Smooth muscle cell (in vitro differentiated cells): ENCODE measurements around the gene TYW1B. TPM values are rescaled to one million over a fixed set of nuclear protein-coding genes. Genes with fewer than 3 reads are reported as not detected.
"Not testable (repeated sequence)": the region's sequence is repeated elsewhere in the genome, so short reads cannot be mapped to it uniquely, and the experiment has no call there.

Source experiments
- DNase-seq: peaks from one replicate; lab custom pipeline; 2025; ENCODE audit not compliant: unreplicated experiment; lab: John Stamatoyannopoulos, UW
- H2AFZ ChIP-seq: fragments of 200-600 bp; sonication (generic); 2 replicates; pipeline ENCODE4 v1.6.0; 2016; ENCODE audit warnings: antibody characterized with exemption, low read depth, mild to moderate bottlenecking
- H3F3A ChIP-seq: fragments of 200-600 bp; sonication (generic); 2 replicates; pipeline ENCODE4 v1.6.0; 2017; ENCODE audit warnings: antibody characterized with exemption, low read depth
- H3K27ac ChIP-seq: fragments of 200-600 bp; sonication (generic); 2 replicates; pipeline ENCODE4 v1.5.1; 2016; ENCODE audit warnings: low read depth, mild to moderate bottlenecking
- H3K27me3 ChIP-seq: fragments of 200-600 bp; sonication (generic); 2 replicates; pipeline ENCODE4 v1.6.1; 2016; ENCODE audit warnings: low read depth, mild to moderate bottlenecking
- H3K36me3 ChIP-seq: fragments of 200-600 bp; sonication (generic); 2 replicates; pipeline ENCODE4 v1.5.1; 2016; ENCODE audit warnings: low read depth
- H3K4me1 ChIP-seq: fragments of 200-600 bp; sonication (generic); 2 replicates; pipeline ENCODE4 v1.5.1; 2016; ENCODE audit warnings: low read depth
- H3K4me2 ChIP-seq: fragments of 200-600 bp; sonication (generic); 2 replicates; pipeline ENCODE4 v1.6.0; 2016; ENCODE audit warnings: mild to moderate bottlenecking
- H3K4me3 ChIP-seq: fragments of 200-600 bp; sonication (generic); 2 replicates; pipeline ENCODE4 v1.5.1; 2016; ENCODE audit warnings: mild to moderate bottlenecking
- H3K79me2 ChIP-seq: fragments of 200-600 bp; sonication (generic); 2 replicates; pipeline ENCODE4 v1.6.0; 2016; ENCODE audit warnings: low read depth, mild to moderate bottlenecking
- H3K9ac ChIP-seq: fragments of 200-600 bp; sonication (generic); 2 replicates; pipeline ENCODE4 v1.6.0; 2016; ENCODE audit warnings: low read depth
- H3K9me3 ChIP-seq: fragments of 200-600 bp; sonication (generic); replicated peaks from 2 replicates; pipeline ENCODE4 v1.5.1; 2016; ENCODE audit warnings: low read depth
- H4K20me1 ChIP-seq: fragments of 200-600 bp; sonication (generic); 2 replicates; pipeline ENCODE4 v1.6.0; 2016; ENCODE audit warnings: low read depth
- WGBS: methylation state at CpG from one replicate; pipeline ENCODE4 v1.1.7; 2016; ENCODE audit warnings: low lambda C conversion rate; 5-methylcytosine and 5-hydroxymethylcytosine counted together
- polyA plus RNA-seq: library from polyadenylated mRNA; unstranded; fragments of >200 nt; fragmentation: Nextera tagmentation; extraction: Ambion mirVana; gene quantifications from 2 replicates; pipeline ENCODE4 v1.2.1, GENCODE V29; 2016
- total RNA-seq: library from RNA; depleted of rRNA; stranded (reverse); fragments of >200 nt; gene quantifications from 2 replicates; pipeline ENCODE4 v1.2.3, GENCODE V29; 2014
- TF ChIP-seq, protein P1 (sequence below): fragments of 200-600 bp; sonication (generic); IDR thresholded peaks from 2 replicates; pipeline ENCODE4 v1.5.1; 2017; ENCODE audit warnings: borderline replicate concordance, mild to moderate bottlenecking, antibody characterized with exemption; ENCODE audit not compliant: insufficient read depth, poor library complexity, severe bottlenecking

The TYW1B gene
- total and polyA plus RNA-seq, 2 experiments from 2014 or later = 0.40 to 0.75 TPM

GRCh38 chr7:72751978-72752377 is 76.0 kb downstream of the TYW1B start:
- TF ChIP-seq, protein P1, sequence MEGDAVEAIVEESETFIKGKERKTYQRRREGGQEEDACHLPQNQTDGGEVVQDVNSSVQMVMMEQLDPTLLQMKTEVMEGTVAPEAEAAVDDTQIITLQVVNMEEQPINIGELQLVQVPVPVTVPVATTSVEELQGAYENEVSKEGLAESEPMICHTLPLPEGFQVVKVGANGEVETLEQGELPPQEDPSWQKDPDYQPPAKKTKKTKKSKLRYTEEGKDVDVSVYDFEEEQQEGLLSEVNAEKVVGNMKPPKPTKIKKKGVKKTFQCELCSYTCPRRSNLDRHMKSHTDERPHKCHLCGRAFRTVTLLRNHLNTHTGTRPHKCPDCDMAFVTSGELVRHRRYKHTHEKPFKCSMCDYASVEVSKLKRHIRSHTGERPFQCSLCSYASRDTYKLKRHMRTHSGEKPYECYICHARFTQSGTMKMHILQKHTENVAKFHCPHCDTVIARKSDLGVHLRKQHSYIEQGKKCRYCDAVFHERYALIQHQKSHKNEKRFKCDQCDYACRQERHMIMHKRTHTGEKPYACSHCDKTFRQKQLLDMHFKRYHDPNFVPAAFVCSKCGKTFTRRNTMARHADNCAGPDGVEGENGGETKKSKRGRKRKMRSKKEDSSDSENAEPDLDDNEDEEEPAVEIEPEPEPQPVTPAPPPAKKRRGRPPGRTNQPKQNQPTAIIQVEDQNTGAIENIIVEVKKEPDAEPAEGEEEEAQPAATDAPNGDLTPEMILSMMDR = peak; percentile 14
- H3K27ac ChIP-seq = no peak overlapping the region
- H3K4me1 ChIP-seq = no peaks in the 10 kb centered on the region
- 83% methylated on average over 2 of the region's 2 CpGs for WGBS
- no peaks in the 10 kb centered on the region for H3K27me3 ChIP-seq
- no peaks in the 10 kb centered on the region for H3K9me3 ChIP-seq
- no peak overlapping the region for H3K9ac ChIP-seq
- H4K20me1 ChIP-seq = no peaks in the 10 kb centered on the region
- H2AFZ ChIP-seq = no peak overlapping the region
- no peaks in the 10 kb centered on the region for H3K79me2 ChIP-seq
- no peak for DNase-seq
- no peak overlapping the region for H3K4me3 ChIP-seq
- no peaks in the 10 kb centered on the region for H3F3A ChIP-seq
- no peak overlapping the region for H3K4me2 ChIP-seq
- H3K36me3 ChIP-seq = no peaks in the 10 kb centered on the region

DNA sequence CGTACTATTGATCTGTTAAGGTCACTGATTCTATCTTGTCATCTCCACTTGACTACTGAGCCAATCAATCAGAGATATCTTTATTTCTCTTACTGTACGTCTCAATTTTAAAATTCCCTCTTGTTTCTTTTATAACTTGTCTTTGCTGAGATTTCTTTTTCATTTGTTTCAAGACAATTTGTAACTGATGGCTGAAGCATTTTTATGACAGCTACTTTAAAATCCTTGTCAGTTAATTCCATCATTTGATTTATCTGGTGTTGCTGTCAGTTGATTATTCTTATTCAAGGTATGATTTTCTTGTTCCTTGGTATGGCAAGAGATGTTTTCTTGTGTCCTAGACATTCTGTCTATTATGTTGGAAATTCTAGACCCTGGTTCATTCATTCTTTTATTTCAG is 76.6 kb downstream of the TYW1B start:
- H3K4me1 ChIP-seq = no peaks in the 10 kb centered on the region
- no peaks in the 10 kb centered on the region for H3K27me3 ChIP-seq
- TF ChIP-seq, protein P1 = no peak
- no peak overlapping the region for H3K4me3 ChIP-seq
- no peaks in the 10 kb centered on the region for H3K9me3 ChIP-seq
- no peak overlapping the region for H3K27ac ChIP-seq
- H3K36me3 ChIP-seq = no peaks in the 10 kb centered on the region
- H4K20me1 ChIP-seq = no peaks in the 10 kb centered on the region
- H3K79me2 ChIP-seq = no peaks in the 10 kb centered on the region
- H3K4me2 ChIP-seq = no peak overlapping the region
- H3K9ac ChIP-seq = no peak overlapping the region
- H3F3A ChIP-seq = no peaks in the 10 kb centered on the region
- 91% methylated on average over 2 of the region's 2 CpGs for WGBS
- H2AFZ ChIP-seq = no peak overlapping the region
- no peak for DNase-seq

DNA sequence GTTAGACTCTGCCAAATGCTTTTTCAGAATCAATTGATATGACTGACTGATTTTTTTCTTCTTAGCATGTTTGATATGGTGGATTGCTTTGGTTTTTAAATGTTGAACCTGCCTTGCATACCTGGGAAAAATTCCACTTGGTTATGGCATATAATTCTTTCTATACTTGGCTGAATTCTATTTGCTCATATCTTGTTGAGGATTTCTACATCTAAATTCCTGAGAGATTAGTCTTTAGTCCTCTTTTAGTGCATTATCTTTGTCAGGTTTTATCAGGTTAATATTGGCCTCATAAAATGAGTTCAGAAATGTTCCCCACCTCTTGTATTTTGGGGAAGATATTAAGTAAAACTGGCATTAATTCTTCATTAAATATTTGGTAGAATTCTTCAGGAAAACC is 79.4 kb downstream of the TYW1B start:
- not testable (repeated sequence) for H3F3A ChIP-seq, H3K4me2 ChIP-seq, H3K79me2 ChIP-seq, DNase-seq, H3K36me3 ChIP-seq, H3K9ac ChIP-seq, H4K20me1 ChIP-seq, H3K27ac ChIP-seq, H3K4me3 ChIP-seq, H2AFZ ChIP-seq, H3K27me3 ChIP-seq, H3K4me1 ChIP-seq, H3K9me3 ChIP-seq

- H3K4me1 ChIP-seq, H3K4me3 ChIP-seq, H3K79me2 ChIP-seq, H3K27me3 ChIP-seq, H3F3A ChIP-seq, H3K4me2 ChIP-seq, H3K36me3 ChIP-seq, H3K9me3 ChIP-seq, H2AFZ ChIP-seq, H3K27ac ChIP-seq, DNase-seq, H3K9ac ChIP-seq, H4K20me1 ChIP-seq: not testable (repeated sequence)
- 90% methylated on average over 10 of the region's 10 CpGs for WGBS
Measured at GRCh38 chr7:72744244-72744926, 83.6 kb downstream of the TYW1B start.

DNA sequence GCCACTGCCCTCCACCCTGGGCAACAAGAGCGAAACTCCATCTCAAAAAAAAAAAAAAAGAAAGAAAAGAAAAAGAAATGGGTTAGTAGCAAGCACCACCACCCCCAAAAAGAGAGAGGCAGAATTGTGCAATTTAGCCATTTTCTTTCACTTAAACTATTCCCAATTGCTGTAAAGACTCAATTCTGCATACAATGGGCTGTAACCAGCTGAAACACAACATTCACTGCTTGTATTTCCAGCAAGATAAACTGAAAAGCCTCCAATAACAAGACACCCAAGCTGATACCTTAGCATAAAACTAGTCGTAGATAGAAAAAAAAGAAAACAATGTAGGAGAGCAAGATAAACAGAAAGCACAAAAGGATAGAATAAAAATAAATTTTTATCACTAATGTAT is 84.2 kb downstream of the TYW1B start:
- not testable (repeated sequence) for H2AFZ ChIP-seq, H4K20me1 ChIP-seq, H3K79me2 ChIP-seq, H3K36me3 ChIP-seq, H3K4me2 ChIP-seq, H3K27me3 ChIP-seq, DNase-seq, H3K4me1 ChIP-seq, H3K4me3 ChIP-seq, H3K9me3 ChIP-seq, H3F3A ChIP-seq, H3K9ac ChIP-seq, H3K27ac ChIP-seq
- WGBS = 88% methylated on average over 2 of the region's 2 CpGs

- not testable (repeated sequence) for H2AFZ ChIP-seq, H3K4me1 ChIP-seq, H4K20me1 ChIP-seq, H3F3A ChIP-seq, H3K4me2 ChIP-seq, H3K9me3 ChIP-seq, H3K9ac ChIP-seq, H3K36me3 ChIP-seq, H3K4me3 ChIP-seq, H3K27ac ChIP-seq, H3K79me2 ChIP-seq, DNase-seq, H3K27me3 ChIP-seq
- WGBS = 96% methylated on average over 8 of the region's 11 CpGs
Measured at GRCh38 chr7:72739716-72740115, 88.3 kb downstream of the TYW1B start.

- not testable (repeated sequence) for H4K20me1 ChIP-seq, H3K9ac ChIP-seq, H3K27me3 ChIP-seq, H3K27ac ChIP-seq, DNase-seq, H3K4me1 ChIP-seq, H2AFZ ChIP-seq, H3K79me2 ChIP-seq, H3K4me2 ChIP-seq, H3K36me3 ChIP-seq, H3F3A ChIP-seq, H3K9me3 ChIP-seq, H3K4me3 ChIP-seq
- 71% methylated on average over 4 of the region's 4 CpGs for WGBS
Measured at GRCh38 chr7:72735855-72736254, 92.1 kb downstream of the TYW1B start.
